GM12878 (cell line): ENCODE data around the gene SETDB1. TPM values are rescaled to one million over a fixed set of nuclear protein-coding genes. Genes with fewer than 3 reads are reported as not detected.
A peak's percentile ranks its signal among the peaks of the same experiment; 100 is the strongest.

Source experiments
- BRCA1 ChIP-seq: IDR thresholded peaks from 2 replicates; pipeline ENCODE4 v1.6.1; 2011; ENCODE audit warnings: low read depth, low read length, improper control_type of control experiment
- EED ChIP-seq: sonication (generic); IDR thresholded peaks from 2 replicates; pipeline ENCODE4 v1.6.1; 2016; ENCODE audit warnings: antibody characterized with exemption, low read depth
- EGR1 ChIP-seq, 2 experiments: IDR thresholded peaks; 1 replicate in 1 of 2; 2 replicates in 1 of 2; pipeline ENCODE4 v1.6.1; 2011 to 2012; ENCODE audit warnings: low read depth in 2 of 2, low read length in 2 of 2, borderline replicate concordance in 1 of 2, mild to moderate bottlenecking in 1 of 2, moderate library complexity in 1 of 2
- HCFC1 ChIP-seq: fragments of 150-350 bp; IDR thresholded peaks from 2 replicates; pipeline ENCODE4 v1.6.1; 2014; ENCODE audit warnings: low read length
- IRF4 ChIP-seq: IDR thresholded peaks from 2 replicates; pipeline ENCODE4 v1.6.1; 2011; ENCODE audit warnings: low read depth, low read length
- MAX ChIP-seq: IDR thresholded peaks from 2 replicates; pipeline ENCODE4 v1.6.1; 2012; ENCODE audit warnings: low read depth, low read length, improper control_type of control experiment
- NFXL1 ChIP-seq: fragments of 450-650 bp; IDR thresholded peaks from 2 replicates; pipeline ENCODE4 v1.6.1; 2017; ENCODE audit warnings: antibody characterized with exemption, mild to moderate bottlenecking, borderline replicate concordance
- NR2C1 ChIP-seq: fragments of 450-650 bp; IDR thresholded peaks from 2 replicates; pipeline ENCODE4 v1.6.1; 2017; ENCODE audit warnings: antibody characterized with exemption, mild to moderate bottlenecking, moderate library complexity
- NR2F1 ChIP-seq: fragments of 450-650 bp; conservative IDR thresholded peaks from 2 replicates; pipeline ENCODE4 v1.6.1; 2017; ENCODE audit warnings: mild to moderate bottlenecking
- PAX8 ChIP-seq: fragments of 450-650 bp; IDR thresholded peaks from 2 replicates; pipeline ENCODE4 v1.6.1; 2017; ENCODE audit warnings: mild to moderate bottlenecking, moderate library complexity
- PML ChIP-seq: IDR thresholded peaks from 2 replicates; pipeline ENCODE4 v1.6.1; 2012; ENCODE audit warnings: low read length, inconsistent platforms
- POLR2A ChIP-seq: IDR thresholded peaks from 2 replicates; pipeline ENCODE4 v1.6.1; 2011; ENCODE audit warnings: low read depth, mild to moderate bottlenecking, low read length
- POU2F2 ChIP-seq: IDR thresholded peaks from 3 replicates; pipeline ENCODE4 v1.6.1; 2011; ENCODE audit warnings: low read depth, mild to moderate bottlenecking, low read length, borderline replicate concordance
- RCOR1 ChIP-seq: conservative IDR thresholded peaks from 2 replicates; pipeline ENCODE4 v1.6.1; 2012; ENCODE audit warnings: low read depth, low read length, improper control_type of control experiment
- SKIL ChIP-seq: fragments of 450-650 bp; IDR thresholded peaks from 2 replicates; pipeline ENCODE4 v1.6.1; 2017; ENCODE audit warnings: mild to moderate bottlenecking, low read depth, inconsistent platforms; ENCODE audit not compliant: poor library complexity, severe bottlenecking
- SMC3 ChIP-seq: IDR thresholded peaks from 2 replicates; pipeline ENCODE4 v1.6.1; 2011; ENCODE audit warnings: low read length, improper control_type of control experiment, borderline replicate concordance
- SP1 ChIP-seq: IDR thresholded peaks from one replicate; pipeline ENCODE4 v1.6.1; 2011; ENCODE audit warnings: low read depth, low read length
- SPI1 ChIP-seq: IDR thresholded peaks from 2 replicates; pipeline ENCODE4 v1.6.1; 2011; ENCODE audit warnings: low read depth, mild to moderate bottlenecking, low read length, moderate library complexity, borderline replicate concordance; ENCODE audit not compliant: insufficient read depth
- STAT1 ChIP-seq: fragments of 450-650 bp; conservative IDR thresholded peaks from 2 replicates; pipeline ENCODE4 v1.6.1; 2014; ENCODE audit warnings: antibody characterized with exemption, mild to moderate bottlenecking
- STAT3 ChIP-seq: IDR thresholded peaks from 2 replicates; pipeline ENCODE4 v1.6.1; 2011; ENCODE audit warnings: low read depth, low read length, improper control_type of control experiment
- ZNF24 ChIP-seq: fragments of 450-650 bp; IDR thresholded peaks from 2 replicates; pipeline ENCODE4 v1.6.1; 2017; ENCODE audit warnings: antibody characterized with exemption, mild to moderate bottlenecking
- polyA plus RNA-seq, 11 experiments: library from polyadenylated mRNA; depleted of rRNA in 4 of 11; unstranded in 6 of 11; stranded (reverse) in 5 of 11; fragments of >200 nt; fragmentation: Nextera tagmentation in 4 of 11; fragmentation: Illumina TruSeq in 1 of 11; extraction: Ambion mirVana in 4 of 11; extraction: Trizol in 1 of 11; gene quantifications; 1 replicate in 1 of 11; 2 replicates in 10 of 11; pipeline versions ENCODE4 v1.2.1 to v1.2.3, GENCODE V29; 2011 to 2016; ENCODE audit warnings: inconsistent platforms in 2 of 11, missing spikeins in 2 of 11, low read depth in 1 of 11
- total RNA-seq, 4 experiments: library from RNA; depleted of rRNA in 3 of 4; stranded (reverse); fragments of >200 nt in 3 of 4; fragmentation: Illumina TruSeq in 1 of 4; extraction: Trizol in 1 of 4; gene quantifications; 2 replicates each; pipeline versions ENCODE4 v1.2.1 to v1.2.3, GENCODE V29; 2013 to 2021
- TF ChIP-seq, protein P1 (sequence below): IDR thresholded peaks from 2 replicates; pipeline ENCODE4 v1.6.1; 2012; ENCODE audit warnings: low read depth, low read length, improper control_type of control experiment
- TF ChIP-seq, protein P2 (sequence below): IDR thresholded peaks from 2 replicates; pipeline ENCODE4 v1.6.1; 2011; ENCODE audit warnings: borderline replicate concordance, low read depth, mild to moderate bottlenecking, moderate library complexity, low read length; ENCODE audit not compliant: insufficient read depth, poor library complexity, severe bottlenecking

The SETDB1 gene
- total and polyA plus RNA-seq, 10 of the 15 experiments (the other 5 are each of a cell fraction or from before 2014, with no cell fraction given): 14.3 to 56.7 (median 35.7) TPM

- TF ChIP-seq MAX: no peak
- no peak for TF ChIP-seq POU2F2
- no peak for TF ChIP-seq STAT3
- 0 out of 2 replicates have a peak, but pooled peaks have one; percentile 18 for TF ChIP-seq STAT1
- 0 out of 2 replicates have a peak, but pooled peaks have one; percentile 3 for TF ChIP-seq ZNF24
- no peak for TF ChIP-seq PAX8
- peak; percentile 75 for TF ChIP-seq POLR2A
- peak; percentile 94 for TF ChIP-seq NR2F1
- TF ChIP-seq EGR1 (IDR thresholded peaks at IDR 0.05; ENCODE audit: borderline replicate concordance in 1 of 2, low read depth in 2 of 2, low read length in 2 of 2): peak in 1 of 2 experiments; percentile 36; a peak in 2 of 3 replicates
- no peak for TF ChIP-seq NFXL1
- TF ChIP-seq HCFC1: peak; percentile 87
- no peak for TF ChIP-seq SMC3
- TF ChIP-seq BRCA1: no peak
- TF ChIP-seq, protein P1, sequence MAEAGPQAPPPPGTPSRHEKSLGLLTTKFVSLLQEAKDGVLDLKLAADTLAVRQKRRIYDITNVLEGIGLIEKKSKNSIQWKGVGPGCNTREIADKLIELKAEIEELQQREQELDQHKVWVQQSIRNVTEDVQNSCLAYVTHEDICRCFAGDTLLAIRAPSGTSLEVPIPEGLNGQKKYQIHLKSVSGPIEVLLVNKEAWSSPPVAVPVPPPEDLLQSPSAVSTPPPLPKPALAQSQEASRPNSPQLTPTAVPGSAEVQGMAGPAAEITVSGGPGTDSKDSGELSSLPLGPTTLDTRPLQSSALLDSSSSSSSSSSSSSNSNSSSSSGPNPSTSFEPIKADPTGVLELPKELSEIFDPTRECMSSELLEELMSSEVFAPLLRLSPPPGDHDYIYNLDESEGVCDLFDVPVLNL: no peak
- TF ChIP-seq SPI1: peak; percentile 66; the same call in 1 of the 2 replicates
- TF ChIP-seq SP1: peak; percentile 89
- no peak for TF ChIP-seq RCOR1
- TF ChIP-seq EED: peak; percentile 9; the same call in 1 of the 2 replicates
- no peak for TF ChIP-seq PML
- TF ChIP-seq, protein P2, sequence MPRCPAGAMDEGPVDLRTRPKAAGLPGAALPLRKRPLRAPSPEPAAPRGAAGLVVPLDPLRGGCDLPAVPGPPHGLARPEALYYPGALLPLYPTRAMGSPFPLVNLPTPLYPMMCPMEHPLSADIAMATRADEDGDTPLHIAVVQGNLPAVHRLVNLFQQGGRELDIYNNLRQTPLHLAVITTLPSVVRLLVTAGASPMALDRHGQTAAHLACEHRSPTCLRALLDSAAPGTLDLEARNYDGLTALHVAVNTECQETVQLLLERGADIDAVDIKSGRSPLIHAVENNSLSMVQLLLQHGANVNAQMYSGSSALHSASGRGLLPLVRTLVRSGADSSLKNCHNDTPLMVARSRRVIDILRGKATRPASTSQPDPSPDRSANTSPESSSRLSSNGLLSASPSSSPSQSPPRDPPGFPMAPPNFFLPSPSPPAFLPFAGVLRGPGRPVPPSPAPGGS: no peak
- TF ChIP-seq IRF4: no peak
- TF ChIP-seq NR2C1: peak; percentile 85
- TF ChIP-seq SKIL: peak; percentile 27
Measured at GRCh38 chr1:151008244-151009205, 82.4 kb downstream of the SETDB1 start, which contains the start of gene PRUNE1 (continued).
